Naive thymus-derived CD8-positive, alpha-beta T cell (primary cell): ENCODE data around the gene MAPRE3. TPM values are rescaled to one million over a fixed set of nuclear protein-coding genes. Genes with fewer than 3 reads are reported as not detected.
"Not testable (repeated sequence)": the region's sequence is repeated elsewhere in the genome, so short reads cannot be mapped to it uniquely, and the experiment has no call there.

Experiments used
- ATAC-seq, 2 donors: fragments of 150-1000 bp; cut with Tn5 transposase in 1 of 2; sonication (Bioruptor Pico), chemical (Tn5 transposase) in 1 of 2; 1 replicate in 1 of 2; 2 replicates in 1 of 2; pipeline ENCODE4 v1.10.0; 2021; ENCODE audit warnings: mild to moderate bottlenecking in 2 of 2, moderate library complexity in 2 of 2
- POLR2A ChIA-PET: fragments of 350-600 bp; sonication (Branson Sonifier 250); formaldehyde crosslinking; loops from one replicate; lab custom pipeline; 2021; ENCODE audit warnings: antibody characterized with exemption; lab: Charles Lee
- DNase-seq, 10 donors: peaks; one replicate each; pipeline versions ENCODE4 v3.0.0 to v3.0.0-alpha.2; 2020 to 2022
- H3K27ac Mint-ChIP-seq, 10 donors: one replicate each; pipeline ENCODE4 v1.8.0; 2020 to 2022; ENCODE audit warnings: mild to moderate bottlenecking in 10 of 10, mixed read lengths in 10 of 10, moderate library complexity in 4 of 10, inconsistent platforms in 1 of 10
- H3K27me3 Mint-ChIP-seq, 5 donors: one replicate each; pipeline ENCODE4 v1.8.0; 2021 to 2022; ENCODE audit warnings: mixed read lengths in 5 of 5
- H3K36me3 Mint-ChIP-seq, 3 donors: one replicate each; pipeline ENCODE4 v1.8.0; 2020 to 2022; ENCODE audit warnings: mixed read lengths in 3 of 3, mild to moderate bottlenecking in 2 of 3, inconsistent platforms in 1 of 3
- H3K4me1 Mint-ChIP-seq, 4 donors: one replicate each; pipeline ENCODE4 v1.8.0; 2021 to 2022; ENCODE audit warnings: mixed read lengths in 4 of 4
- H3K4me3 Mint-ChIP-seq, 10 donors: one replicate each; pipeline ENCODE4 v1.8.0; 2020 to 2022; ENCODE audit warnings: mild to moderate bottlenecking in 10 of 10, mixed read lengths in 10 of 10, moderate library complexity in 6 of 10, inconsistent platforms in 1 of 10
- H3K9me3 Mint-ChIP-seq, 9 donors: one replicate each; pipeline ENCODE4 v1.8.0; 2020 to 2022; ENCODE audit warnings: mixed read lengths in 9 of 9, mild to moderate bottlenecking in 3 of 9, inconsistent platforms in 1 of 9, moderate library complexity in 1 of 9
- polyA plus RNA-seq, 3 donors: library from polyadenylated mRNA; unstranded; fragments of 300-500 nt; fragmentation: Illumina TruSeq; gene quantifications; one replicate each; pipeline ENCODE4 v1.2.3, GENCODE V29; 2021
- total RNA-seq, 8 experiments: library from RNA in 2 of 8; stranded (reverse) in 2 of 8; gene quantifications; one replicate each; pipeline ENCODE4 v1.2.3 and lab custom pipeline; 2021 to 2026

The MAPRE3 gene
- total and polyA plus RNA-seq, 5 experiments from 2014 or later = 1.4 to 5.3 (median 1.6) TPM

DNA sequence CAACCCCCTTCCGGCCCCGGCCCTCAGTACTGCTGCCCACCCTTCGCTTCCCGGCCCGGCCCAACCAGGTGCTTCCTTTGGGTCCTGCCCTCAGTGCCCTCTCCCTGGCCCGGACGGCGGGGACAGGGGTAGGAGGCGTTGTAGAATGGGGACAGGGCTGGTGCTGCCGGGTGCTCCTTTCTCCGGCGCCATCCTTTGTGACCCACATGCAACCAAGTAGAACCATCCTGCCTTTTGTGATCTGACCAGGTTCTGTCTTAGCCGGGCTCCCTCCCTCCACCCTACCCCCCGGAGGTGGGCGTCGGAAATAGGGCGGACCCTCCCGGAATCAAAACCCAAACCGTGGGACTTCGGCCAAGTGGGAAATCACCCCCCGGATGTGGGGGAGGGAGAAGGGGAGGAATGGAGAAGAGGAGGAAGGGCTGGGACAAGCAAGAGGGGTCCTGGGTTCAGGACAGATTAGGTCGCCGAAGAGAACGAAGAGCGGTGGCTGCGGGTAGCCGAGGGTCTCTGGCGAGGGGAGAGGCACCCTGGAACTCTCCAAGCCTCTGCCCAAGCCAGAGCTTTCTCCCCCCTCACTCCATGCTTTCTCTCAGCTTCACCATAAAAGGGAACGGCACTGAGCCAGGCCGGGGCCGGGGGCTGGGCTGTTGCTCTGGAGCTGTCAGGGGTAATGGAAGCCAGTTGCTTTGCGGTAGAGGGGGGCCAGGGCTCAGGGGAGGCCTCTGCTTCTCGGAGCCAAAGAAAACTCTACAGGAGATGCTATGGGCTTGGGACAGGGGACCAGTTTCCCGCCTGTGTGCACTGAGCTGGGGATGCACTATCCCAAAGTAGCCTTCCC, 101.8 kb downstream of the MAPRE3 start:
- peak in 3 of 10 donors; percentile 22 to 61 (median 28) for DNase-seq

GRCh38 chr2:27072920-27073319, 102.5 kb downstream of the MAPRE3 start:
- DNase-seq (no peak), ATAC-seq (no peak)
- Mint-ChIP-seq H3K27ac (peak overlapping the region; percentile 14 to 93 (median 84)), H3K27me3 (peaks cover 0 to under 1% (median 0%) of the 10 kb centered on the region in 5 donors), H3K4me1 (peaks cover 45 to 76% (median 74%) of the 10 kb centered on the region in 4 donors), H3K4me3 (peak overlapping the region; percentile 76 to 96 (median 83)), H3K36me3 (peaks cover 0 to 23% (median 0%) of the 10 kb centered on the region in 3 donors), H3K9me3 (no peaks in the 10 kb centered on the region)
- POLR2A ChIA-PET = interaction anchor here (0.7 to 13.8 kb wide), 6 partner anchors 11 to 62 kb away, joined by 3 to 270 read pairs (median 6); partner anchors contain the start of genes ABHD1, AGBL5, EMILIN1 and KHK

More for the DNA sequence above, 101.8 kb downstream of the MAPRE3 start:
- peak overlapping the region; percentile 63 to 93 (median 86) for H3K27ac Mint-ChIP-seq
- peak overlapping the region; percentile 76 to 96 (median 83) for H3K4me3 Mint-ChIP-seq
- POLR2A ChIA-PET = interaction anchor here (0.8 to 13.8 kb wide), 13 partner anchors 12 to 591 kb away, joined by 3 to 270 read pairs (median 5); partner anchors contain the start of genes ABHD1, AGBL5, ATRAID and EIF2B4
- H3K4me1 Mint-ChIP-seq = peaks cover 49 to 83% (median 77%) of the 10 kb centered on the region in 4 donors
- no peaks in the 10 kb centered on the region for H3K27me3 Mint-ChIP-seq
- peaks cover 0 to 27% (median 0%) of the 10 kb centered on the region in 3 donors for H3K36me3 Mint-ChIP-seq
- H3K9me3 Mint-ChIP-seq = no peaks in the 10 kb centered on the region
- peak; percentile 29 to 38 for ATAC-seq

GRCh38 chr2:27073782-27074181, 103.3 kb downstream of the MAPRE3 start:
- no peak for ATAC-seq
- Mint-ChIP-seq H3K36me3 (peaks cover 0 to 15% (median 0%) of the 10 kb centered on the region in 3 donors), H3K9me3 (no peaks in the 10 kb centered on the region), H3K4me1 (peaks cover 40 to 68% (median 66%) of the 10 kb centered on the region in 4 donors), H3K27ac (peak overlapping the region; percentile 52 to 88 (median 76)), H3K27me3 (peaks cover 0 to 1% (median 0%) of the 10 kb centered on the region in 5 donors), H3K4me3 (peak overlapping the region in 8 of 10 donors; percentile 4 to 96 (median 26))
- DNase-seq = no peak
- POLR2A ChIA-PET = interaction anchor here (0.7 to 13.8 kb wide), 4 partner anchors 10 to 25 kb away, joined by 3 to 270 read pairs (median 100); partner anchors contain the start of genes AGBL5, EMILIN1 and KHK

DNA sequence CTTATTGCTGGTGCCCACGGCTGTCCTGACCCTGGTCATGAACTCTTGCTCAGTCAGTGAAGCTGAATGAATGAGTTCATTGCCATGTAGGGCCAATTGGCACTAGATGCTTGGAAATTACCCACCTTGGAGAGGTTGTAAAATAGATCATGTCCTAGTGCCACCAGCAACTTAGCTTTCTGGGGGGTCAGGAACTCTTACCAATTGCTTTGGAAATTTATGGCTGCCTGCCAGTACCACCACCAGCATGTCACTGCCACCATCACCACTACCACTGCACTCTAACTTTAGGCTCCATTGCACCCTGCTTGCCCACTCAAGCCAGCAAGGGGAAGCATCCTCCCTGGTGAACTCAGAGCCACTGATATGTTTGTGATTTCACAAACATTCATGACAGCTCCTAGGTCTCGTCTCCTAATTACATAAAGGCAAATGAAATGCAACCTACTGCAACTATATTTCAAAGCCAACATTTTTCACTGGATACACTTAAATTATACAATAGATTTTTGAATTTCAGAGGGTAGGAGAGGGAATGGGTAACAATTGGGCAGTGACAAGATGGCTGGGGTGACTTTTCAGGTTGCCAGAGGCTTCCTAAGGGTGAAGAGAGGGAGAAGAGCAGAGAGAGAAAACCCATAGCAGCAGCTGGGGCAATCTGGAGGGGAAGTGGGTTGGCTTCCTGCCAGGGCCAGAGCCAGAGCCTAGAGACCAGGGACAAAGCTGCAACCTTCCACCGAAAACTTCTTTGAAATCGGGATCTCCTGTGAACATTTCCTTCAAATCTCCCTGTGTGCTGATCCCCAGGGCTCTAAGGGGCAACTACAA, 104.5 kb downstream of the MAPRE3 start:
- H3K27ac Mint-ChIP-seq = peak overlapping the region in 9 of 10 donors; percentile 63 to 91 (median 81)
- peaks cover 0 to 3% (median 0%) of the 10 kb centered on the region in 3 donors for H3K36me3 Mint-ChIP-seq
- peak overlapping the region; percentile 16 to 82 (median 62) for H3K4me3 Mint-ChIP-seq
- POLR2A ChIA-PET = interaction anchor here (9.0 to 13.8 kb wide), 2 partner anchors 9 to 18 kb away, joined by 197 to 270 read pairs; partner anchors contain the start of genes AGBL5, EMILIN1 and KHK
- ATAC-seq = peak in 1 of 2 donors; percentile 17
- DNase-seq = peak; percentile 36 to 75 (median 58)
- H3K9me3 Mint-ChIP-seq = no peaks in the 10 kb centered on the region
- peaks cover 0 to 1% (median 0%) of the 10 kb centered on the region in 5 donors for H3K27me3 Mint-ChIP-seq
- peaks cover 29 to 56% (median 54%) of the 10 kb centered on the region in 4 donors for H3K4me1 Mint-ChIP-seq

GRCh38 chr2:27075566-27075871, 105.1 kb downstream of the MAPRE3 start:
- peak overlapping the region; percentile 16 to 82 (median 62) for H3K4me3 Mint-ChIP-seq
- DNase-seq, H3K36me3 Mint-ChIP-seq, H3K27me3 Mint-ChIP-seq, H3K9me3 Mint-ChIP-seq: not testable (repeated sequence)
- peaks cover 28 to 56% (median 53%) of the 10 kb centered on the region in 4 donors for H3K4me1 Mint-ChIP-seq
- POLR2A ChIA-PET = interaction anchor here (13.8 kb wide), 1 partner anchor 19 kb away, joined by 270 read pairs; the partner anchor contains the start of gene AGBL5
- H3K27ac Mint-ChIP-seq = peak overlapping the region in 9 of 10 donors; percentile 29 to 91 (median 81)
- ATAC-seq = peak in 1 of 2 donors; percentile 2

DNA sequence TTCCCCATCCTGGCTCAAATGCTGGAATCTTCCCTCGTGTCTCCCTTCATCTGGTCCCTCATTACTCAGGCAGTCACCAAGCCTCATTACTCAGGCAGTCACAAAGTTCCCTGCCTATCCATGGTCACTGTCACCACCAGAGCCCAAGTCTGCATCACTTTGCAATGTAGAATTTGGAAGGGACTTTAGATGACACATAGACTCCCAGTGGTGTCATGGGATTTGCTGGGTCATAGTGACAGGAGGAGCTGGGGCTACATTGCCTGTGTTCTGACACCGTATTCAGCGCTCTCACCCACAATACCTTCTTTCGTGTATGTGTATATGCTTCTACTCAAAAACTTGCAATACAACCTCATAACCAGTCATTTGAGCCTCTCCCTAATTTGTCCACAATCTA, 105.9 kb downstream of the MAPRE3 start:
- peak overlapping the region in 4 of 10 donors; percentile 33 to 63 (median 50) for H3K4me3 Mint-ChIP-seq
- H3K27me3 Mint-ChIP-seq = peaks cover 0 to 1% (median 0%) of the 10 kb centered on the region in 5 donors
- ATAC-seq = no peak
- H3K9me3 Mint-ChIP-seq = no peaks in the 10 kb centered on the region
- POLR2A ChIA-PET = interaction anchor here (1.3 to 1.4 kb wide), 2 partner anchors 9 to 25 kb away, joined by 4 to 8 read pairs; partner anchors contain the start of gene AGBL5
- no peaks in the 10 kb centered on the region for H3K36me3 Mint-ChIP-seq
- peaks cover 30 to 56% (median 53%) of the 10 kb centered on the region in 4 donors for H3K4me1 Mint-ChIP-seq
- no peak for DNase-seq
- H3K27ac Mint-ChIP-seq = peak overlapping the region in 4 of 10 donors; percentile 4 to 80 (median 46)

Other genes starting within 250 kb of the MAPRE3 start
- 10 to 100 TPM; 17.5 to 18.0 TPM for gene SLC35F6, start 206.4 kb upstream of the MAPRE3 start, total RNA-seq
- 1 to 10 TPM; 3.7 to 6.4 (median 5.3) TPM for gene SLC35F6, start 206.4 kb upstream of the MAPRE3 start, polyA plus RNA-seq
- gene CENPA, start 184.6 kb upstream of the MAPRE3 start, total RNA-seq = under 1 TPM in 1 of 2 experiments, not detected in 1; 0.44 TPM
- under 1 TPM in 1 of 3 donors, not detected in 2; 0.27 TPM for gene CENPA, start 184.6 kb upstream of the MAPRE3 start, polyA plus RNA-seq
- gene DPYSL5, start 122.5 kb upstream of the MAPRE3 start, total RNA-seq = not detected
- not detected for gene DPYSL5, start 122.5 kb upstream of the MAPRE3 start, polyA plus RNA-seq
- 10 to 100 TPM; 60.0 to 60.9 TPM for gene TMEM214, start 62.3 kb downstream of the MAPRE3 start, total RNA-seq
- gene TMEM214, start 62.3 kb downstream of the MAPRE3 start, polyA plus RNA-seq = 10 to 100 TPM; 19.4 to 25.8 (median 20.8) TPM
- 10 to 100 TPM; 13.2 to 15.8 TPM for gene AGBL5, start 81.0 kb downstream of the MAPRE3 start, total RNA-seq
- gene AGBL5, start 81.0 kb downstream of the MAPRE3 start, polyA plus RNA-seq = 1 to 10 TPM; 7.9 to 9.3 (median 8.2) TPM
- gene OST4, start 101.0 kb downstream of the MAPRE3 start, total RNA-seq = 100 to 1,000 TPM; 246 to 268 TPM
- gene OST4, start 101.0 kb downstream of the MAPRE3 start, polyA plus RNA-seq = 100 to 1,000 TPM; 827 to 916 (median 901) TPM
- under 1 TPM; 0.41 to 0.86 TPM for gene EMILIN1, start 108.0 kb downstream of the MAPRE3 start, total RNA-seq
- gene EMILIN1, start 108.0 kb downstream of the MAPRE3 start, polyA plus RNA-seq = 1 to 10 TPM in 1 of 3 donors, under 1 TPM in 2; 0.90 to 1.1 (median 0.98) TPM
- 1 to 10 TPM; 6.3 to 7.2 TPM for gene KHK, start 116.1 kb downstream of the MAPRE3 start, total RNA-seq
- gene KHK, start 116.1 kb downstream of the MAPRE3 start, polyA plus RNA-seq = 1 to 10 TPM; 6.0 to 8.9 (median 6.1) TPM
- under 1 TPM; 0.22 to 0.68 TPM for gene CGREF1, start 148.5 kb downstream of the MAPRE3 start, total RNA-seq
- under 1 TPM; 0.38 to 0.69 (median 0.40) TPM for gene CGREF1, start 148.5 kb downstream of the MAPRE3 start, polyA plus RNA-seq
- gene ABHD1, start 153.2 kb downstream of the MAPRE3 start, total RNA-seq = 1 to 10 TPM; 2.1 to 2.7 TPM
- 1 to 10 TPM; 1.3 to 1.7 (median 1.4) TPM for gene ABHD1, start 153.2 kb downstream of the MAPRE3 start, polyA plus RNA-seq
- 10 to 100 TPM; 35.9 to 43.3 TPM for gene PREB, start 164.0 kb downstream of the MAPRE3 start, total RNA-seq
- 10 to 100 TPM; 40.6 to 58.4 (median 51.1) TPM for gene PREB, start 164.0 kb downstream of the MAPRE3 start, polyA plus RNA-seq
- gene PRR30, start 168.8 kb downstream of the MAPRE3 start, total RNA-seq = not detected
- not detected for gene PRR30, start 168.8 kb downstream of the MAPRE3 start, polyA plus RNA-seq
- gene TCF23, start 178.4 kb downstream of the MAPRE3 start, total RNA-seq = not detected
- not detected for gene TCF23, start 178.4 kb downstream of the MAPRE3 start, polyA plus RNA-seq
- 100 to 1,000 TPM; 105 TPM for gene ATRAID, start 241.4 kb downstream of the MAPRE3 start, total RNA-seq
- gene ATRAID, start 241.4 kb downstream of the MAPRE3 start, polyA plus RNA-seq = 100 to 1,000 TPM; 299 to 388 (median 360) TPM
- gene SLC5A6, start 241.6 kb downstream of the MAPRE3 start, total RNA-seq = 10 to 100 TPM; 39.1 to 39.5 TPM
- 10 to 100 TPM; 14.3 to 17.8 (median 17.2) TPM for gene SLC5A6, start 241.6 kb downstream of the MAPRE3 start, polyA plus RNA-seq
- gene CAD, start 246.7 kb downstream of the MAPRE3 start, total RNA-seq = 10 to 100 TPM; 52.8 to 59.7 TPM
- gene CAD, start 246.7 kb downstream of the MAPRE3 start, polyA plus RNA-seq = 10 to 100 TPM; 18.0 to 31.9 (median 27.7) TPM